ENCODE measurements around the gene SURF4.

DNA sequence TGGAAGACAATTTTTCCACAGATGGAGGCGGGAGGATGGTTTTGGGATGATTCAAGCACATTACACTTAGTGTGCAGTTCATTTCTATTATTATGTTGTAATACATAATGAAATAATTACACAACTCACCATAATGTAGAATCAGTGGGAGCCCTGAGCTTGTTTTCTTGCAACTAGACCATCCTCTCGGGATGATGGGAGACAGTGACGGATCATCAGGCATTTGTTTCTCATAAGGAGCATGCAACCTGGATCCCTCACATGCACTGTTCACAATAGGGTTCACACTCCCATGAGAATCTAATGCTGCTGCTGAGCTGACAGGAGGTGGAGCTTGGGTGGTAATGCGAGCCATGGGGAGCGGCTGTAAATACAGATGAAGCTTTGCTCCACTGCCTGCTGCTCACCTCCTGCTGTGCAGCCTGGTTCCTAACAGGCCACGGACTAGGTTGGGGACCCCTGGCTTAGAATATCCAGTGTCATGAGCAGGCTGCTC, 1.9 kb upstream of the SURF4 start:
- TF ChIP-seq, protein P1, sequence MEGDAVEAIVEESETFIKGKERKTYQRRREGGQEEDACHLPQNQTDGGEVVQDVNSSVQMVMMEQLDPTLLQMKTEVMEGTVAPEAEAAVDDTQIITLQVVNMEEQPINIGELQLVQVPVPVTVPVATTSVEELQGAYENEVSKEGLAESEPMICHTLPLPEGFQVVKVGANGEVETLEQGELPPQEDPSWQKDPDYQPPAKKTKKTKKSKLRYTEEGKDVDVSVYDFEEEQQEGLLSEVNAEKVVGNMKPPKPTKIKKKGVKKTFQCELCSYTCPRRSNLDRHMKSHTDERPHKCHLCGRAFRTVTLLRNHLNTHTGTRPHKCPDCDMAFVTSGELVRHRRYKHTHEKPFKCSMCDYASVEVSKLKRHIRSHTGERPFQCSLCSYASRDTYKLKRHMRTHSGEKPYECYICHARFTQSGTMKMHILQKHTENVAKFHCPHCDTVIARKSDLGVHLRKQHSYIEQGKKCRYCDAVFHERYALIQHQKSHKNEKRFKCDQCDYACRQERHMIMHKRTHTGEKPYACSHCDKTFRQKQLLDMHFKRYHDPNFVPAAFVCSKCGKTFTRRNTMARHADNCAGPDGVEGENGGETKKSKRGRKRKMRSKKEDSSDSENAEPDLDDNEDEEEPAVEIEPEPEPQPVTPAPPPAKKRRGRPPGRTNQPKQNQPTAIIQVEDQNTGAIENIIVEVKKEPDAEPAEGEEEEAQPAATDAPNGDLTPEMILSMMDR (conservative IDR thresholded peaks at IDR 0.05; ENCODE audit: low read length), result no peak
- no peak for TF ChIP-seq EZH2phosphoT487 (IDR thresholded peaks at IDR 0.05; ENCODE audit: borderline replicate concordance)

Measured in Loucy (cell line).